D721Med (cell line): ENCODE results near the gene PI4K2B.
"Not testable (repeated sequence)": the region's sequence is repeated elsewhere in the genome, so short reads cannot be mapped to it uniquely, and the experiment has no call there.

Experiments
- DNase-seq: peaks from one replicate; pipeline ENCODE4 v3.0.0; 2011; ENCODE audit warnings: low spot score; ENCODE audit not compliant: insufficient read length
- FAIRE-seq: peaks from 2 replicates; lab custom pipeline; 2011; peaks lifted over from hg19 to GRCh38; lab: Jason Lieb, UNC
- CTCF ChIP-seq: IDR thresholded peaks from 2 replicates; pipeline ENCODE4 v1.5.1; 2012; ENCODE audit warnings: mild to moderate bottlenecking, control low read depth; ENCODE audit not compliant: insufficient read depth; ENCODE audit errors: missing control alignments

Gene PI4K2B

DNA sequence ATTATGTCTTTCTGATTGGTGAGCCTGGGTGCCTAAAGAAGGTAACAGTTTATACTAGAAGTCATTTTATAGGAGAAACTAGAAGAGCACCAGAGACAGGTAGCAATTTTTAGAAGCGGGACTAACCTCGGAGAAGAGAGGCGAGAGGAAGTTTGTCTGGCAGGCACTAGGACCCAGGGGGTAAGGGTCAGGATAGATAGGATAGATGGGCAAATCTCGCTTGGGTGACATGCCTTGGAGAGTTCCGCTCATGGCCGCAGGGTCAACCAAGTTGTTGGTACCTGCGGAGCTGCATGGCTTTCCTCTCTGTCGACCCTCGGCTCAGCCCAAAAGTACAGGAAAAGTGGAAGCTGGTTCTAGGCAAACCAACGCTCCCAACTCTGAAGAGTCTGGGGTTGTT lies 11.3 kb downstream of the PI4K2B start:
- FAIRE-seq (no peak), DNase-seq (no peak)
- no peak for TF ChIP-seq CTCF

- TF ChIP-seq CTCF: no peak
- no peak for FAIRE-seq
- DNase-seq: no peak
Measured at GRCh38 chr4:25246680-25247611, 13.1 kb downstream of the PI4K2B start.

GRCh38 chr4:25248875-25249274 lies 15.0 kb downstream of the PI4K2B start:
- not testable (repeated sequence) for FAIRE-seq, DNase-seq

GRCh38 chr4:25249494-25249893 lies 15.7 kb downstream of the PI4K2B start:
- not testable (repeated sequence) for DNase-seq, FAIRE-seq

- no peak for DNase-seq
- no peak for TF ChIP-seq CTCF
- FAIRE-seq: no peak
Measured at GRCh38 chr4:25252230-25253070, 18.6 kb downstream of the PI4K2B start.

DNA sequence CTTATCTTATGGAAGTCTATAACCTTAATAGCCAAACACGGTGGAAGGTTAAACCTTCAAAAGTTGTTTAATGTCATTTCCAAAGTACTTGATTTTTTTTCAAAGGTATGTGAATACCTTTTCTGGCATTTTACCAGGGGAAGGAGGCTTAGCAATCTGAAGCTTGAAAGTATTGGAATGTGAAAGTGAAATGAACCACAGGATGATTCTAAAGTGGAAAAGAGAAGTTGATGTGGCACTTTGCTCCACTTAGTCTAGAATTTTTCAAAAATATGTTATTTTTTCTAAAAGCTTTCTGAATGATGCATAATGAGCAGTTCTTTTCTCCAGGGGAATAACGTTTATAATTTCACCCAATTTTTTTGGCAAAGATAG lies 19.2 kb downstream of the PI4K2B start:
- peak; percentile 21 for FAIRE-seq
- no peak for TF ChIP-seq CTCF
- no peak for DNase-seq

GRCh38 chr4:25253786-25254185 lies 20.0 kb downstream of the PI4K2B start:
- DNase-seq, FAIRE-seq: not testable (repeated sequence)

- DNase-seq (no peak), FAIRE-seq (no peak)
- TF ChIP-seq CTCF: no peak
Measured at GRCh38 chr4:25258980-25259578, 25.2 kb downstream of the PI4K2B start.
